Myocyte (in vitro differentiated cells): ENCODE measurements around the gene TET3. TPM values are rescaled to one million over a fixed set of nuclear protein-coding genes. Genes with fewer than 3 reads are reported as not detected.

Experiments
- DNase-seq: peaks from one replicate; pipeline ENCODE4 v3.0.0-alpha.2; 2012; ENCODE audit warnings: low read depth
- total RNA-seq: library from RNA; depleted of rRNA; stranded (reverse); fragments of >200 nt; gene quantifications from 2 replicates; pipeline ENCODE4 v1.2.3, GENCODE V29; 2014

Gene TET3
- total RNA-seq, 1 donor from 2014 or later: 5.2 TPM

DNA sequence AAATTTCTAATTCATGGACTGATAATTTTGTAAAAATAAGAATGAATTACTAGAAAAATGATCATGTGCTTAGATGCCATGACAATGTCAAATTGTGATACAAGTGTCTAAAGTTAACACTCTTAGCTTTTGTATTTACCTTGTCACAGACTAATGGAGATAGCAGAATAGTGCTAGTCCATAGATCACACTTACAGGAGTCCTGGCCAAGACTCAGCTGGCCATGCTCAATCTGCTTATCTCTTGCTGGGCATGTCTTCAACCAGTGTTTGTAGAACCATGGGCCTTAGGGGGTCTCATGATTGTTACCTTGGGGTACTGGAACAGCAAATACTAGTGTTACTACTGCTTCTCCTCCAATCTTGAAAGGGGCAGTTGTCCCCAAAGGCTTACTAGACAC is 44.0 kb downstream of the TET3 start:
- no peak for DNase-seq

DNA sequence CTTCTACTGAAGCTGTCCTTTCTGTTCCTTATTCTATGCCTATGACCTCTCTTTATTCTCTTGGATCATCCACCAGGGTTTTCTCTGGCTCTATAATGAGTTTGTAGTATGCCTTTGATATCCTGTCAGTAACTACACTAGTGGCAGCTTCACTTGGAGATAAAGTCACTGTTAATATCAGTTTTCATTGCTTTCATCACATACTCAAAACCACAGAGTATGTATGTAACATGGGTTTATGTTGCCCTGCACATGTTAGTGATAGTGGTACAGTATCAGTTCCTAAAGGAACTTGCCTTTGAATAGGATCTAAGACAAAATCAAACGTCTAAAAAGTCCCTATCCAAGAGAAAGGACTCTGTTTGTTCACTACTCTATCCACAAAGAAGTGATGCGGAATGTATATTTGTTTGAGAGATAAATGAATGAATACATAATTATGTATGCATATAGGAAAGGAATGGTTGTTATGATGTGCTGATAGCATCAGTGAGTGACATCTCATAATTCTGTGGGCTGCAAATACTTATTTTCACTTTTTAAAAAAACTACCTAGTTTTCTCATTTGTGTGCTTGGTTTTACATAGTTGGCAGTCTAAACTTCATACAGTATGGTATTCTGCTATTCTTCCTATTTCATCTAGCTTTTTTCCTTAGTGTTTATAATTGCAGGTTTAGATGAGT is 45.1 kb downstream of the TET3 start:
- DNase-seq: no peak

DNA sequence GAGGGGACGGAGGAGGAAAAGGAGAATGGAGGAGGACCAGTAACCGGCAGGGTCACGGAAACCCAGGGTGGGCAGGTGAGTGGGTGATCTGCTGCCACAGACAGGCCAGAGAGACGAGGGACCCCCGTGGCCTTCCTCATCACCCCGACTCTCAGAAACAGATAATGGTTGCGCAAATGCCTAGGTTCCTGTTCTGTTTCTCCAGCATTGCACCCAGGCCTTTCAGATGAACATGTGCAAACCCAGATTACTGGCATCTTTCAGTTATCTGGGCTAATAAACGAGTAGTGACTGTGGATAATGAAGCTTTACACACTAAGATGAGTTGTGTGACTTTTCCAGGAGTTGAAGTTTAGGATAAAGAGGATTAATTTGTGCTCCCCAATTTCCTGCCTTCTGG is 46.5 kb downstream of the TET3 start:
- no peak for DNase-seq

DNA sequence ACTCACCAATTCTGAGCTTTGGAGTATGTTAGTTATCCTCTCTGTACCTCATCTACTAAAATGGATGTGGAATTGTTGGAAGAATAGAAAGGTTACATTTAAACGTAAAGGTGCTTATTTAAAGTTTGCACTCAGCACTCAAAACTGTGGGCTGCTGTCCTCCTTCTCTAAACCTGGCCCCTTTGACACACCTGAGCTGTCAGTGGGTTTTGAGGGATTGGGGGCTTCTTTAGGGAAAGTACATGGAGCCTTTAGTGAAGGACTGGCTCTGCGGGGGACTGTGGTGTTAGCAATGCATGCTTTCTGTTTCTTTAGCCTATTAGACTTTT is 47.2 kb downstream of the TET3 start:
- no peak for DNase-seq

DNA sequence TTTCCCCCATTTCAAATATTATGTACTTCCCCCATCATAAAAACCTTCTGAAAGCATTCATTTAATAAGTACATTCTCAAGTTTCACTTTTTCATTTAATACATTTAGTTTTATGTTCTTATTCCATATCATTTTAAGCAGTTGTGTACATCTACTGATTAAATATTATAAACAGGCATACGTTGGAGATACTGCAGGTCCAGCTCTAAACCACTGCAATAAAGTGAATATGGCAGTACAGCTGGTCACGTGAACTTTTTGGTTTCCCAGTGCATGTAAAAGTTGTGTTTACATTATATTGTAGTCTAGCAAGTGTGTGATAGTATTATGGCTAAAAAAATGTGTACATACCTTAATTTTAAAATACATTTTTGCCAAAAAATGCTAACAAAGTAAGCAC is 48.7 kb downstream of the TET3 start:
- DNase-seq: no peak

Other genes with a start within 250 kb of the TET3 start
- 30.3 and 35.3 TPM in 2 replicates for gene TPRKB, start 247.6 kb upstream of the TET3 start, total RNA-seq
- 21.4 and 33.2 TPM in 2 replicates for gene DUSP11, start 204.8 kb upstream of the TET3 start, total RNA-seq
- gene C2orf78, start 200.7 kb upstream of the TET3 start, total RNA-seq: not detected in 2 replicates
- 1,045 and 1,591 TPM in 2 replicates for gene STAMBP, start 155.9 kb upstream of the TET3 start, total RNA-seq
- 1.2 TPM in 1 of 2 replicates, not detected in the other for gene ACTG2, start 91.9 kb upstream of the TET3 start, total RNA-seq
- 38.8 and 44.6 TPM in 2 replicates for gene DGUOK, start 58.0 kb upstream of the TET3 start, total RNA-seq
- gene BOLA3, start 163.0 kb downstream of the TET3 start, total RNA-seq: 38.8 and 51.5 TPM in 2 replicates
- 94.5 and 96.9 TPM in 2 replicates for gene MOB1A, start 194.0 kb downstream of the TET3 start, total RNA-seq
- 52.9 and 66.1 TPM in 2 replicates for gene MTHFD2, start 213.7 kb downstream of the TET3 start, total RNA-seq